Neural progenitor cell (in vitro differentiated cells): Measurements from ENCODE around the gene CCDC88A. TPM values are rescaled to one million over a fixed set of nuclear protein-coding genes. Genes with fewer than 3 reads are reported as not detected.

Source experiments
- DNase-seq: peaks from one replicate; pipeline ENCODE4 v3.0.0-alpha.2; 2016; ENCODE audit warnings: low spot score
- H2AFZ ChIP-seq: fragments of 200-600 bp; sonication (generic); replicated peaks from 2 replicates; pipeline ENCODE4 v1.6.1; 2016; ENCODE audit warnings: antibody characterized with exemption
- H3F3A ChIP-seq: fragments of 200-600 bp; sonication (generic); 2 replicates; pipeline ENCODE4 v1.6.1; 2016; ENCODE audit warnings: antibody characterized with exemption, low read depth
- H3K27ac ChIP-seq: fragments of 200-600 bp; sonication (generic); 2 replicates; pipeline ENCODE4 v1.5.1; 2016; ENCODE audit warnings: mild to moderate bottlenecking
- H3K27me3 ChIP-seq: fragments of 200-600 bp; sonication (generic); 2 replicates; pipeline ENCODE4 v1.6.1; 2016; ENCODE audit warnings: mild to moderate bottlenecking, moderate library complexity
- H3K36me3 ChIP-seq: fragments of 200-600 bp; sonication (generic); 2 replicates; pipeline ENCODE4 v1.5.1; 2016
- H3K4me1 ChIP-seq: fragments of 200-600 bp; sonication (generic); 2 replicates; pipeline ENCODE4 v1.6.1; 2016; ENCODE audit warnings: mixed run types
- H3K4me2 ChIP-seq: fragments of 200-600 bp; sonication (generic); 2 replicates; pipeline ENCODE4 v1.6.1; 2016
- H3K4me3 ChIP-seq: fragments of 200-600 bp; sonication (generic); 2 replicates; pipeline ENCODE4 v1.5.1; 2016
- H3K79me2 ChIP-seq: fragments of 200-600 bp; sonication (generic); 2 replicates; pipeline ENCODE4 v1.6.1; 2016; ENCODE audit warnings: low read depth
- H3K9ac ChIP-seq: fragments of 200-600 bp; sonication (generic); 2 replicates; pipeline ENCODE4 v1.6.1; 2016
- H3K9me3 ChIP-seq: fragments of 200-600 bp; sonication (generic); 2 replicates; pipeline ENCODE4 v1.5.1; 2016; ENCODE audit warnings: low read depth
- H4K20me1 ChIP-seq: fragments of 200-600 bp; sonication (generic); 2 replicates; pipeline ENCODE4 v1.6.1; 2016; ENCODE audit warnings: low read depth
- H3K27ac Mint-ChIP-seq: 3 replicates; pipeline ENCODE4 v1.8.0; 2021; ENCODE audit warnings: mixed read lengths
- H3K27me3 Mint-ChIP-seq: 2 replicates; pipeline ENCODE4 v1.8.0; 2022; ENCODE audit warnings: low read depth, mild to moderate bottlenecking, inconsistent platforms, moderate library complexity, mixed read lengths; ENCODE audit not compliant: insufficient read depth
- H3K36me3 Mint-ChIP-seq: 3 replicates; pipeline ENCODE4 v1.8.0; 2021; ENCODE audit warnings: mixed read lengths
- H3K4me1 Mint-ChIP-seq: 3 replicates; pipeline ENCODE4 v1.8.0; 2021; ENCODE audit warnings: mixed read lengths
- H3K4me3 Mint-ChIP-seq: 3 replicates; pipeline ENCODE4 v1.8.0; 2021; ENCODE audit warnings: mild to moderate bottlenecking, moderate library complexity, mixed read lengths
- H3K9me3 Mint-ChIP-seq: 3 replicates; pipeline ENCODE4 v1.8.0; 2020; ENCODE audit warnings: mixed read lengths
- EZH2 ChIP-seq: fragments of 200-600 bp; sonication (generic); IDR thresholded peaks from 2 replicates; pipeline ENCODE4 v1.6.1; 2017; ENCODE audit warnings: antibody characterized with exemption, mild to moderate bottlenecking, moderate library complexity
- EZH2phosphoT487 ChIP-seq: fragments of 200-600 bp; sonication (generic); IDR thresholded peaks from 2 replicates; pipeline ENCODE4 v1.6.1; 2017; ENCODE audit warnings: antibody characterized with exemption
- total RNA-seq: library from RNA; depleted of rRNA; stranded (reverse); fragments of >200 nt; gene quantifications from 2 replicates; pipeline ENCODE4 v1.2.3, GENCODE V29; 2015; ENCODE audit warnings: low replicate concordance
- TF ChIP-seq, protein P1 (sequence below): fragments of 200-600 bp; sonication (generic); IDR thresholded peaks from 2 replicates; pipeline ENCODE4 v1.5.1; 2017; ENCODE audit warnings: antibody characterized with exemption, mild to moderate bottlenecking

Gene CCDC88A
- total RNA-seq, 1 donor from 2014 or later = 182 TPM

DNA sequence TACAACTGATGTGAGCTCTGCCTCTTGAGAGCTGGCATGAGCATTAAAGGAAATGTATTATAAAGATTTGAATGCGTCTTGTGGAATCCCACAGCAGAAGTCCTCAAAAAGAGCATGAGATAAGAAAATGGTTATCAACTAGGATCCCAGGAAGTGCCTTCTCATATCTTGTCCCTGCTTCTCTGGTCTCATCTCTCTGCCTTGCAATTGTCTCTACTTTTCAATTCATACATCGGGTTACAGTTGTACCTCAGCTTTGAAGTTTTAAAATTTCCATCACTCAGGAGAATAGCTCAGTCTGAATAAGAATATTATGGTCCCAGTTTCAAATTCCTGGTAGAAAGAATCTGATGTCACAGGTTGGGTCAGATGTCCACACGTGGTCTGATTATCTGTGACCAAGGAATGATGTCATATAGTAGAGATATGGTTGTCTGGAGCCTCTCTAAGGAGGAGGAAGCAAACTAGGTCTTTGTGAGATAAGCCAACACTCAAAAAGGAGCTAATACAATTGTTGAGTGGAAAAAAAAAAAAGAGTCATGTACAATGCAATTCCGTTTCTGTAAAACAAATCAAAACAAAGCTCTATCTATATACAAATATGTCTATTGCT lies 21.7 kb upstream of the CCDC88A start:
- H2AFZ ChIP-seq = no peak overlapping the region
- H4K20me1 ChIP-seq = no peaks in the 10 kb centered on the region
- H3K4me1 ChIP-seq = no peaks in the 10 kb centered on the region
- H3K27me3 ChIP-seq = no peaks in the 10 kb centered on the region
- no peaks in the 10 kb centered on the region for H3K79me2 ChIP-seq
- H3K9ac ChIP-seq = no peak overlapping the region
- H3K36me3 ChIP-seq = no peaks in the 10 kb centered on the region
- no peak overlapping the region for H3K27ac ChIP-seq
- no peaks in the 10 kb centered on the region for H3F3A ChIP-seq
- no peak overlapping the region for H3K4me3 Mint-ChIP-seq
- no peaks in the 10 kb centered on the region for H3K36me3 Mint-ChIP-seq
- no peak overlapping the region for H3K4me2 ChIP-seq
- H3K27ac Mint-ChIP-seq = no peak overlapping the region
- H3K4me1 Mint-ChIP-seq = no peaks in the 10 kb centered on the region
- H3K4me3 ChIP-seq = no peak overlapping the region
- H3K9me3 Mint-ChIP-seq = peaks cover 2% of the 10 kb centered on the region
- no peaks in the 10 kb centered on the region for H3K9me3 ChIP-seq
- TF ChIP-seq, protein P1, sequence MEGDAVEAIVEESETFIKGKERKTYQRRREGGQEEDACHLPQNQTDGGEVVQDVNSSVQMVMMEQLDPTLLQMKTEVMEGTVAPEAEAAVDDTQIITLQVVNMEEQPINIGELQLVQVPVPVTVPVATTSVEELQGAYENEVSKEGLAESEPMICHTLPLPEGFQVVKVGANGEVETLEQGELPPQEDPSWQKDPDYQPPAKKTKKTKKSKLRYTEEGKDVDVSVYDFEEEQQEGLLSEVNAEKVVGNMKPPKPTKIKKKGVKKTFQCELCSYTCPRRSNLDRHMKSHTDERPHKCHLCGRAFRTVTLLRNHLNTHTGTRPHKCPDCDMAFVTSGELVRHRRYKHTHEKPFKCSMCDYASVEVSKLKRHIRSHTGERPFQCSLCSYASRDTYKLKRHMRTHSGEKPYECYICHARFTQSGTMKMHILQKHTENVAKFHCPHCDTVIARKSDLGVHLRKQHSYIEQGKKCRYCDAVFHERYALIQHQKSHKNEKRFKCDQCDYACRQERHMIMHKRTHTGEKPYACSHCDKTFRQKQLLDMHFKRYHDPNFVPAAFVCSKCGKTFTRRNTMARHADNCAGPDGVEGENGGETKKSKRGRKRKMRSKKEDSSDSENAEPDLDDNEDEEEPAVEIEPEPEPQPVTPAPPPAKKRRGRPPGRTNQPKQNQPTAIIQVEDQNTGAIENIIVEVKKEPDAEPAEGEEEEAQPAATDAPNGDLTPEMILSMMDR = no peak
- TF ChIP-seq EZH2phosphoT487 = no peak
- TF ChIP-seq EZH2 = no peak
- DNase-seq = no peak
- H3K27me3 Mint-ChIP-seq = peaks cover 2% of the 10 kb centered on the region

DNA sequence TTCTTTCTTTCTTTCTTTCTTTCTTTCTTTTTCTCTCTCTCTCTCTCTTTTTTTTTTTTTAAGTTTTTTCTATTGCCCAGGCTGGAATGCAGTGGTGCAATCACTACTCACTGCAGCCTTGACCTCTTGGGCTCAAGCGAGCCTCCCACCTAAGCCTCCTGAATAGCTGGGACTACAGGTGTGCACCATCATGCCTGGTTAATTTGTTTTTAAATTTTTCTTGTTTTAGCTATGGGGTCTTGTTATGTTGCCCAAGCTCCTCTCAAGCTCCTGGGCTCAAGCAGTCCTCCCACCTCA lies 19.4 kb upstream of the CCDC88A start:
- Histone ChIP-seq H3K27ac (no peak overlapping the region), H4K20me1 (no peaks in the 10 kb centered on the region), H2AFZ (no peak overlapping the region), H3K4me3 (no peak overlapping the region), H3K4me1 (no peaks in the 10 kb centered on the region), H3K4me2 (no peak overlapping the region), H3K27me3 (no peaks in the 10 kb centered on the region), H3K9me3 (no peaks in the 10 kb centered on the region), H3K36me3 (no peaks in the 10 kb centered on the region), H3K9ac (no peak overlapping the region), H3K79me2 (no peaks in the 10 kb centered on the region), H3F3A (no peaks in the 10 kb centered on the region)
- TF ChIP-seq, protein P1 = no peak
- TF ChIP-seq EZH2phosphoT487 (no peak), EZH2 (no peak)
- peaks cover 2% of the 10 kb centered on the region for H3K27me3 Mint-ChIP-seq
- H3K9me3 Mint-ChIP-seq = peaks cover 2% of the 10 kb centered on the region
- no peaks in the 10 kb centered on the region for H3K4me1 Mint-ChIP-seq
- no peaks in the 10 kb centered on the region for H3K36me3 Mint-ChIP-seq
- no peak overlapping the region for H3K27ac Mint-ChIP-seq
- no peak for DNase-seq
- H3K4me3 Mint-ChIP-seq = no peak overlapping the region

DNA sequence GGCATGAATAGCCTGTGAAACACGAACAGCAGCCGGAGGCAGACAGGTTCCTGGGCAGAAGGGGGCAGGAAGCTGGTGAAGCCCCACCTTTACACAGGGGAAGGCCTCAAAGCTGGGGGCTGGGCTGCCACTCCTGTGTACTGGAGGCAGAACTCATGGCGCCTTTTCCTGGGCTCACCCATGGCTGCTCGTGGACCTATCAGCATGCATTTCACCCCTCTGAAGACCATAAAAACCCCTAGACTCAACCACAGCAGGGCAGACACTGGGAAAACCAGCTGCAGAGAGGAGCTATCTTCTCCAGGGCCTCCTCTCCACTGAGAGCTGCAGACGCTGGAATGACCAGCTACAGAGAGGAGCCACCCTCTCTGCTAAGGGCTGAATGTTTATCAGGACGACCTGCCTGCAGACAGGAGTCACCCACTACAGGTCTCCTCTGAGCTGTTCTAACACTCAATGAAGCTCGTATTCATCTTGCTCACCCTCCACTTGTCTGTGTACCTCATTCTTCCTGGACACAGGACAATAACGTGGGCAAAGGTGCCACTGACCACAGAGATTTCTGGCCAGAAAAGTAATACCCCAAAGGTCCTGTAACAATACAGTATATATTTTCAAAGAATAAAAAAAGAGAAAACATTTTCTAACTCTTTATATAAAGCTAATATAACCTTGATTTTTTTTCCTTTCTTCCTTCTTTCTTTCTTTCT lies 18.9 kb upstream of the CCDC88A start:
- H3K4me1 Mint-ChIP-seq = no peaks in the 10 kb centered on the region
- H3K27ac ChIP-seq = no peak overlapping the region
- H3K4me3 Mint-ChIP-seq = no peak overlapping the region
- H3K9me3 ChIP-seq = no peaks in the 10 kb centered on the region
- no peak overlapping the region for H3K4me2 ChIP-seq
- H3F3A ChIP-seq = no peaks in the 10 kb centered on the region
- no peak overlapping the region for H3K27ac Mint-ChIP-seq
- H3K9ac ChIP-seq = no peak overlapping the region
- TF ChIP-seq, protein P1 = no peak
- TF ChIP-seq EZH2 = no peak
- TF ChIP-seq EZH2phosphoT487 = no peak
- no peaks in the 10 kb centered on the region for H3K36me3 Mint-ChIP-seq
- H4K20me1 ChIP-seq = no peaks in the 10 kb centered on the region
- peaks cover 2% of the 10 kb centered on the region for H3K9me3 Mint-ChIP-seq
- no peaks in the 10 kb centered on the region for H3K4me1 ChIP-seq
- no peaks in the 10 kb centered on the region for H3K27me3 ChIP-seq
- H3K79me2 ChIP-seq = no peaks in the 10 kb centered on the region
- H3K27me3 Mint-ChIP-seq = peaks cover 1% of the 10 kb centered on the region
- DNase-seq = no peak
- H3K4me3 ChIP-seq = no peak overlapping the region
- H2AFZ ChIP-seq = peak overlapping the region; percentile 76
- no peaks in the 10 kb centered on the region for H3K36me3 ChIP-seq
